Astrocyte (in vitro differentiated cells and primary cell): ENCODE data around the gene RAP1GAP.

ENCODE experiments used
- EZH2 ChIP-seq: IDR thresholded peaks from 2 replicates; pipeline ENCODE4 v1.6.1; 2012; ENCODE audit warnings: mild to moderate bottlenecking, low read length, inconsistent platforms; ENCODE audit not compliant: insufficient read depth
- TF ChIP-seq, protein P1 (sequence below): IDR thresholded peaks from 2 replicates; pipeline ENCODE4 v1.5.1; 2011; ENCODE audit warnings: low read depth, mild to moderate bottlenecking, inconsistent platforms, low read length, moderate library complexity; ENCODE audit not compliant: insufficient read depth

DNA sequence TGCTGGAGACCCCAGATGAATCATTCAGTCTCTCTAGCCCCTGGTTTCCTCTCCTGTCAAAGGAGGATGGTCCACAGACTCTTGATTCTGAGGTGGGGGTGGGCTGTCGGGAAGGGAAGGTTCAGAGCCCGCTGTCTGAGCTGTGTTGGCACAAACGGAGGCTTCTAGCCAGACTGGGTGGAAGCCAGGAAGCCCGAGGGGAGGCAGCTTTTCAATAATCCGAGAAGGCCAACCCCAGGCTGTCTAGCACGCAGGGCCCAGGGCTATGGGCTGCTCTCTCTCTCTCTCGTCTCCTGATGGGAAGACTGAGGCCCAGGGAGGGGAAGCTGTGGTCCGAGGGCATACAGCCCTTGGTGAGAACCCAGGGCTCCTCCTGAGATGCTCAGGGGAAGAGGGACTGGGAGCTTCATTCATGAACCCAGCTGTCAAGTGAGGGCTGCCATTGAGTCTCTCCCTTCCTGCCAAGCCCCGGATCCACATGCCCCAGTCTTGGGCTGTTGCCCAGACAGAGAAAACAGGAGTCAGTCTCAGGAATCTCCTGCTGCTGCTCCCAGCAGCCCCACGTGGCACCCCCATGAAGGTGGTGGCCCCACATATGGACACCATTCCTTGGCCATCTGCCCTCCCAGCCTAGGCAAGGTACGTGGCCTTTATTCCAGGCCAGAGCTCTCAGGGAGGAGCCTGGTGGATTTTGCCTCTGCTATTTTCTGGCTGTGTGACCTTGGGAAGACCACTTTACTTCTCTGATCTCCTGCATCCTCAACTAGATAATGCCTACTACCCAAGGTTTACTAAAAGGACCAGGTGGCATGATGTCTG, 44.4 kb downstream of the RAP1GAP start:
- TF ChIP-seq, protein P1, sequence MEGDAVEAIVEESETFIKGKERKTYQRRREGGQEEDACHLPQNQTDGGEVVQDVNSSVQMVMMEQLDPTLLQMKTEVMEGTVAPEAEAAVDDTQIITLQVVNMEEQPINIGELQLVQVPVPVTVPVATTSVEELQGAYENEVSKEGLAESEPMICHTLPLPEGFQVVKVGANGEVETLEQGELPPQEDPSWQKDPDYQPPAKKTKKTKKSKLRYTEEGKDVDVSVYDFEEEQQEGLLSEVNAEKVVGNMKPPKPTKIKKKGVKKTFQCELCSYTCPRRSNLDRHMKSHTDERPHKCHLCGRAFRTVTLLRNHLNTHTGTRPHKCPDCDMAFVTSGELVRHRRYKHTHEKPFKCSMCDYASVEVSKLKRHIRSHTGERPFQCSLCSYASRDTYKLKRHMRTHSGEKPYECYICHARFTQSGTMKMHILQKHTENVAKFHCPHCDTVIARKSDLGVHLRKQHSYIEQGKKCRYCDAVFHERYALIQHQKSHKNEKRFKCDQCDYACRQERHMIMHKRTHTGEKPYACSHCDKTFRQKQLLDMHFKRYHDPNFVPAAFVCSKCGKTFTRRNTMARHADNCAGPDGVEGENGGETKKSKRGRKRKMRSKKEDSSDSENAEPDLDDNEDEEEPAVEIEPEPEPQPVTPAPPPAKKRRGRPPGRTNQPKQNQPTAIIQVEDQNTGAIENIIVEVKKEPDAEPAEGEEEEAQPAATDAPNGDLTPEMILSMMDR: no peak
- TF ChIP-seq EZH2: no peak
